ENCODE data around the gene LSM4. TPM values are rescaled to one million over a fixed set of nuclear protein-coding genes. Genes with fewer than 3 reads are reported as not detected.
A peak's percentile ranks its signal among the peaks of the same experiment; 100 is the strongest.
"Not testable (repeated sequence)": the region's sequence is repeated elsewhere in the genome, so short reads cannot be mapped to it uniquely, and the experiment has no call there.

The LSM4 gene
- total and polyA plus RNA-seq, 3 donors from 2014 or later: 196 to 241 (median 212) TPM

DNA sequence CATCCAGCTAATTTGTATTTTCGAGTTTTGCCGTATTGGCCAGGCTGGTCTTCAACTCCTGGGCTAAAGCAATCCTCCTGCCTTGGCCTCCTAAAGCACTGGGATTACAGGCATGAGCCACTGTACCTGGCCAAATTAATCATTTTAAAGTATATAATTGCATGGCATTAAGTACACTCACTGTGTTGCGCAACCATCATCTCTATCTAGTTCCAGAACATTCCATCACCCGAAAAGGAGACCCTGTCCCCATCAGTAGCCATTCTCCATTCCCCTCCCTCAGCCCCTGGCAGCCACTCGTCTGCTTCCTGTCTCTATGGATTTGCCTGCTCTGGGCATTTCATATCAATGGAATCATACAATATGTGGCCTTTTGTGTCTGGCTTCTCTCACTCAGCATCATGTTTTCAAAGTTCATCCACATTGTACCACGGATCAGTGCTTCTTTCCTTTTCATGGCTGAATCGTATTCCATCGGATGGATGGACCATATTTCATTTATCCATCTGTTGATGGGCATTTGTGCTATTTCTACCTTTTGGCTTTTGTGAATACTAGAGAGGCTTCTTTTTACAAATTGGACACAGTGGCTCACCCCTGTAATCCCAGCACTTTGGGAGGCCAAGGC is 30.6 kb upstream of the LSM4 start:
- DNase-seq: no peak
- Histone ChIP-seq H3K27me3 (no peaks in the 10 kb centered on the region), H3K27ac (no peak overlapping the region), H3K9me3 (no peaks in the 10 kb centered on the region), H3K4me1 (no peaks in the 10 kb centered on the region), H3K36me3 (ENCODE audit: low read depth, missing control alignments) (no peaks in the 10 kb centered on the region), H3K4me3 (no peak overlapping the region)
- TF ChIP-seq, protein P1, sequence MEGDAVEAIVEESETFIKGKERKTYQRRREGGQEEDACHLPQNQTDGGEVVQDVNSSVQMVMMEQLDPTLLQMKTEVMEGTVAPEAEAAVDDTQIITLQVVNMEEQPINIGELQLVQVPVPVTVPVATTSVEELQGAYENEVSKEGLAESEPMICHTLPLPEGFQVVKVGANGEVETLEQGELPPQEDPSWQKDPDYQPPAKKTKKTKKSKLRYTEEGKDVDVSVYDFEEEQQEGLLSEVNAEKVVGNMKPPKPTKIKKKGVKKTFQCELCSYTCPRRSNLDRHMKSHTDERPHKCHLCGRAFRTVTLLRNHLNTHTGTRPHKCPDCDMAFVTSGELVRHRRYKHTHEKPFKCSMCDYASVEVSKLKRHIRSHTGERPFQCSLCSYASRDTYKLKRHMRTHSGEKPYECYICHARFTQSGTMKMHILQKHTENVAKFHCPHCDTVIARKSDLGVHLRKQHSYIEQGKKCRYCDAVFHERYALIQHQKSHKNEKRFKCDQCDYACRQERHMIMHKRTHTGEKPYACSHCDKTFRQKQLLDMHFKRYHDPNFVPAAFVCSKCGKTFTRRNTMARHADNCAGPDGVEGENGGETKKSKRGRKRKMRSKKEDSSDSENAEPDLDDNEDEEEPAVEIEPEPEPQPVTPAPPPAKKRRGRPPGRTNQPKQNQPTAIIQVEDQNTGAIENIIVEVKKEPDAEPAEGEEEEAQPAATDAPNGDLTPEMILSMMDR (IDR thresholded peaks at IDR 0.05): no peak
- TF ChIP-seq POLR2A (IDR thresholded peaks at IDR 0.05): no peak
- intact Hi-C loops (cut with DNase I; ENCODE audit: low total_unique reads): no loop called here
- 93 to 96% methylated on average over 8 of the region's 8 CpGs for WGBS, 2 donors

DNA sequence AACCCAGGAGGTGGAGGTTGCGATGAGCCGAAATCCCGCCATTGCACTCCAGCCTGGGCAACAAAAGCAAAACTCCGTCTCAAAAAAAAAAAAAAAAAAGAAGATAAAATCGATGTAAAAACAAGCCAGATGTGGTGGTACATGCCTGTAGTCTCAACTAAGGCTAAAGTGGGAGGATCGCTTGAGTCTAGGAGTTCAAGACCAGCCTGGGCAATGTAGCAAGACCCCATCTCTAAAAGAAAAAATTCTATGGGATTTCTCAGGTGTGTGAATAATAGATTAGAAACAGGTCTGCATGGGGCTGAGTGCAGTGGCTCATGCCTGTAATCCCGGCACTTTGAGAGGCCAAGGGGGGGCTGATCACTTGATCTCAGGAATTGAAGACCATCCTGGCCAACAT is 28.7 kb upstream of the LSM4 start:
- intact Hi-C loops (cut with DNase I; ENCODE audit: low total_unique reads): no loop called here
- WGBS, 2 donors: 88 to 89% methylated on average over 7 of the region's 7 CpGs
- no peak overlapping the region for H3K4me3 ChIP-seq
- no peak for DNase-seq
- no peaks in the 10 kb centered on the region for H3K4me1 ChIP-seq
- TF ChIP-seq, protein P1 (IDR thresholded peaks at IDR 0.05): no peak
- no peak for TF ChIP-seq POLR2A (IDR thresholded peaks at IDR 0.05)
- no peaks in the 10 kb centered on the region for H3K27me3 ChIP-seq
- no peaks in the 10 kb centered on the region for H3K36me3 ChIP-seq (ENCODE audit: low read depth, missing control alignments)
- no peaks in the 10 kb centered on the region for H3K9me3 ChIP-seq
- H3K27ac ChIP-seq: no peak overlapping the region

DNA sequence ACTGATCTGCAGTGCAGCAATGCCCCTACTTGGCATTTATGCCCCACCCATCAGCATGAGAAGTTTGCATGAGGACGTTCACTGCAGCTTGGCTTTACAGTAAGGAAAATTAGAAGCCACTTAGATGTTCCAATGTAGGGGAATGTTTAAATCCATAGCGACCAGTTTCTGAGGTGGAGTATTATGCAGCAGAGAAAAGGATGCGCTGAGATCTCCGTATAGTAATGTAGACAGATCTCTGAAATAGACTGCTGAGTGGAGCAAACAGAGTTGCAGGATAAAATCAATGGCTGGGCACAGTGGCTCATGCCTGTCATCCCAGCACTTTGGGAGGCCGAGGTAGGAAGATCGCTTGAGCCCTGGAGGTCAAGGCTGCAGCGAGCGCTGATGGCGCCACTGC is 27.6 kb upstream of the LSM4 start:
- Histone ChIP-seq H3K27ac (no peak overlapping the region), H3K27me3 (no peaks in the 10 kb centered on the region), H3K4me1 (no peaks in the 10 kb centered on the region), H3K4me3 (no peak overlapping the region), H3K9me3 (no peaks in the 10 kb centered on the region), H3K36me3 (ENCODE audit: low read depth, missing control alignments) (no peaks in the 10 kb centered on the region)
- WGBS, 2 donors: 87 to 90% methylated on average over 9 of the region's 9 CpGs
- no peak for DNase-seq
- TF ChIP-seq POLR2A (IDR thresholded peaks at IDR 0.05): no peak
- TF ChIP-seq, protein P1 (IDR thresholded peaks at IDR 0.05): no peak
- intact Hi-C loops (cut with DNase I; ENCODE audit: low total_unique reads): no loop called here

DNA sequence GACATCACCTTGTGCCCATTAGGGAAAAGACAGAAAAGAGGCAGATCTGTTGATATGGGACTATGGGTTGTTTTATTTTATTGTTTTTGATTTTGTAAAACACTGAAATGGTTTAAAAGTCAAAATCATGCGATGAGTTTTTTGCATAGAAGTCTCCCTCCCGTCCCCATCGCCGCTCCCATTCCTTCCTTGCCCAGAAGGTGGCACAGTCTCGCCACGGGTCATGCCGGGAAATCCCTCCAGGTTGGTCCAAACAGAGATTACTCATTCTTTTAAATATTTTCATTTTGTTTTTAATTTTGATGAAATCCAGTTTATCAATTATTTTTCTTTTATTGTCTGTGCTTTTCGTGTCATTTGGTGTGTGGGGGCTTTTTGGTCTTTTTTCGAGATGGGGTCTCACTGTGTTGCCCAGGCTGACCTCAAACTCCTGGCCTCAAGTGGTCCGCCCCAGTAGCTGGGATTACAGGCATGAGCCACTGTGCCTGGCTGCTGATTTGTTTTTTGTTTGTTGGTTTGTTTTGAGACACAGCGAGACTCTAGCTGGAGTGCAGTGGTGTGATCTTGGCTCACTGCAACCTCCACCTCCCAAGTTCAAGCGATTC is 26.8 kb upstream of the LSM4 start:
- no peaks in the 10 kb centered on the region for H3K4me1 ChIP-seq
- no peaks in the 10 kb centered on the region for H3K27me3 ChIP-seq
- TF ChIP-seq, protein P1 (IDR thresholded peaks at IDR 0.05): peak; percentile 58 to 76 (median 68)
- TF ChIP-seq POLR2A (IDR thresholded peaks at IDR 0.05): no peak
- H3K36me3 ChIP-seq (ENCODE audit: low read depth, missing control alignments): no peaks in the 10 kb centered on the region
- no peak overlapping the region for H3K4me3 ChIP-seq
- intact Hi-C loops (cut with DNase I; ENCODE audit: low total_unique reads): no loop called here
- H3K9me3 ChIP-seq: no peaks in the 10 kb centered on the region
- WGBS, 2 donors: 56 to 57% methylated on average over 12 of the region's 12 CpGs
- peak; percentile 67 for DNase-seq
- H3K27ac ChIP-seq: no peak overlapping the region

DNA sequence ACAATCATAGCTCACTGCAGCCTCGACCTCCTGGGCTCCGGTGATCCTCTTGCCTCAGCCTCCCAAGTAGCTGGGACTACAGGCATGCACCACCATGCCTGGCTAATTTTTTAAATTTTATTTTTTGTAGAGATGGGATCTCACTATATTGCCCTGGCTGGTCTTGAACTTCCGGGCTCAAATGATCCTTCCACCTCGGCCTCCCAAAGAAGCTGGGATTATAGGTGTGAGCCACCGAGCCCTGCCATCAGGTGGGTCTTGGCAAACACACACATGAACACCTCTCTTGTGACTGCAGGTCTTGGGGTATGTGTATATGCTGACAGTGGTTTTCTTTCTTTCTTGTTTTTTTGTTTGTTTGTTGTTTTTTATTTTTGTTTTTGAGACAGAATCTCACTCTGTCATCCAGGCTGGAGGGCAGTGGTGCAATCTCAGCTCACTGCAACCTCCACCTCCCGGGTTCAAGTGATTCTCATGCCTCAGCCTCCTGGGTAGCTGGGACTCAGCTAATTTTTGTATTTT is 26.0 kb upstream of the LSM4 start:
- WGBS, 2 donors: 89 to 97% methylated on average over 6 of the region's 6 CpGs
- intact Hi-C loops (cut with DNase I; ENCODE audit: low total_unique reads); DNase-seq; H3K9me3 ChIP-seq; H3K27me3 ChIP-seq; H3K4me3 ChIP-seq; H3K36me3 ChIP-seq (ENCODE audit: low read depth, missing control alignments); H3K4me1 ChIP-seq; H3K27ac ChIP-seq: not testable (repeated sequence)
